HEK293 (cell line): ENCODE results near the gene NOVA2.

ENCODE experiments used
- TF ChIP-seq, protein P1 (sequence below): fragments of 450-650 bp; formaldehyde crosslinking; IDR thresholded peaks from 2 replicates; pipeline ENCODE4 v1.5.1; 2016; ENCODE audit warnings: missing biosample characterization, missing genetic modification characterization, low read depth

Gene NOVA2

DNA sequence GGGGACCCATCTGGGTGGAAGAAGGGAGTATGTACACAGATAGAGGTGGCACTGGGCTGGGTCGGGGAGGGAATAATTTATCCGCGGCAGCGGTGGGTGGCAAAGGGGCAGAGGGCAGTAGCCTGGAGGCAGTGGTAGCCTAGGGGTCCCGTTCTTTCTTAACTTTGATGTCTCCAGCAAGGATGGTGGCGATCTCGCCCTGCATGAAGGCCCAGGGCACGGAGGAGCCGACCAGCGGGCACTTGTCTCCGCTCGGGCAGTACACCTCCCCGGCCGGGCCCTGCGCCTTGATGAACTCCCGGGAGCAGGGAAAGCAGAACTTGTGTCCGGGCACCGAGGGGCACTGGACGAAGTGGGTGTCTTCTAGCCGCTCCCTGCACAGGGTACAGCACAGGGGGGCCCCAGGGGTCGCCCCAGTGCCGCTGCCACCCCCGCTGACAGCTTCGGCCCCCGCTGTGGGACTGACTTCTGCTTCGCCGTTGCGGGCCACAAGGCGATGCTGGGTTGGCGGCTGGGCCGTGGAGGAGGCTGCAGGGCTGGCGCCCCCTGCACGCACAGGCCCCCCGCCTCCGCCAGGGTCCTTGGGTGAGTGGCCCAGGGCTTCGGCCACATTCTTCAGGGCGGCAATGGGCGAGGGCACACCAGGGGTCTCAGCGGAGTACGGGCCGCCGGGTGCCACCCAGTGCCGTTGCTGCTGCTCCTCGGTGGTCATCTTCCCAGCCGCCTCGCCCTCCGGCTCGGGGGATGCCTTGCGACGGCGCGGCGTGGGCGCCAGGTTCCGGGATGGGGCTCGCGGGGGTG lies 89.6 kb downstream of the NOVA2 start (continued):
- TF ChIP-seq, protein P1, sequence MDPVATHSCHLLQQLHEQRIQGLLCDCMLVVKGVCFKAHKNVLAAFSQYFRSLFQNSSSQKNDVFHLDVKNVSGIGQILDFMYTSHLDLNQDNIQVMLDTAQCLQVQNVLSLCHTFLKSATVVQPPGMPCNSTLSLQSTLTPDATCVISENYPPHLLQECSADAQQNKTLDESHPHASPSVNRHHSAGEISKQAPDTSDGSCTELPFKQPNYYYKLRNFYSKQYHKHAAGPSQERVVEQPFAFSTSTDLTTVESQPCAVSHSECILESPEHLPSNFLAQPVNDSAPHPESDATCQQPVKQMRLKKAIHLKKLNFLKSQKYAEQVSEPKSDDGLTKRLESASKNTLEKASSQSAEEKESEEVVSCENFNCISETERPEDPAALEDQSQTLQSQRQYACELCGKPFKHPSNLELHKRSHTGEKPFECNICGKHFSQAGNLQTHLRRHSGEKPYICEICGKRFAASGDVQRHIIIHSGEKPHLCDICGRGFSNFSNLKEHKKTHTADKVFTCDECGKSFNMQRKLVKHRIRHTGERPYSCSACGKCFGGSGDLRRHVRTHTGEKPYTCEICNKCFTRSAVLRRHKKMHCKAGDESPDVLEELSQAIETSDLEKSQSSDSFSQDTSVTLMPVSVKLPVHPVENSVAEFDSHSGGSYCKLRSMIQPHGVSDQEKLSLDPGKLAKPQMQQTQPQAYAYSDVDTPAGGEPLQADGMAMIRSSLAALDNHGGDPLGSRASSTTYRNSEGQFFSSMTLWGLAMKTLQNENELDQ (tag by site-specific recombination), result no peak
- TF ChIP-seq, all 188 proteins: peak for 2
